SK-MEL-5 (cell line): ENCODE data around the gene C2orf76. TPM values are rescaled to one million over a fixed set of nuclear protein-coding genes. Genes with fewer than 3 reads are reported as not detected.
"Not testable (repeated sequence)": the region's sequence is repeated elsewhere in the genome, so short reads cannot be mapped to it uniquely, and the experiment has no call there.

Source experiments
- DNase-seq: peaks from one replicate; pipeline ENCODE4 v3.0.0-alpha.2; 2016; ENCODE audit warnings: low read depth, low spot score
- in situ Hi-C: cut with HindIII; loops from 2 replicates; pipeline ENCODE4 v1.10.0; 2016; ENCODE audit warnings: low sequenced_read_pairs, high pct_unique_total_duplicates, low pct_unique_long_range_greater_than_20kb
- polyA plus RNA-seq, 2 experiments: library from polyadenylated mRNA; depleted of rRNA; stranded (reverse); fragments of >200 nt; gene quantifications; 2 replicates each; pipeline ENCODE4 v1.2.3, GENCODE V29; 2015
- total RNA-seq: library from RNA; depleted of rRNA; stranded (reverse); fragments of >200 nt; shearing (Covaris generic); gene quantifications from 2 replicates; pipeline ENCODE4 v1.2.3, GENCODE V29; 2014; rRNA removed

Gene C2orf76
- total RNA-seq, result 23.6 and 23.8 TPM in 2 replicates
- 7.8 and 9.0 TPM in 2 replicates for polyA plus RNA-seq (2015; cell fraction: cytosol; rRNA removed)
- polyA plus RNA-seq (2015; cell fraction: nucleus; rRNA removed), result 1.9 and 9.6 TPM in 2 replicates

- peak; percentile 92 for DNase-seq
- in situ Hi-C loops, result no loop called here
Measured at GRCh38 chr2:119366649-119367471, at the start of gene C2orf76, which contains the start of gene DBI. TSS of gene C2orf76 (minus strand) at chr2:119366834. CDS start at chr2:119339959, 26,875 bp downstream. TSS of gene DBI (plus strand) at chr2:119366977. CDS start at chr2:119367052, 75 bp downstream.

DNA sequence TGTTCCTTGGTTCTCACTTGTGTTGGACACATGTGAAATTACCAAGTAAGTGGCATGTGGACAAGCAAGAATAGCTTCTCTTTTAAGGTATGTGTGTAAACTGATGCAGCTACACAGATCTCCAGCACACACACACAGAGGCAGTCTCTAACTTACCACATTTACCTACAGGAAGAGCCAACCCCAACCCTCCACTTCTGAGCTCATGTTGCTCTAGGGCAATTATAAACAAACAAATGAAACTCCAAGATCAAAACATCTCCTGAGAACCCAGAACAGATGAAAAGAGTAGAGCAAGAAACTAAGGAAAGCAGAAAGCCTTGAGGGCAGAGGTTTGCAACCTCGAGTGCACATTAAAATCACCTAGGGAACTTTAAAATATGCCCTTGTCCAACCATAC lies 49.0 kb upstream of the C2orf76 start:
- DNase-seq, result no peak
- in situ Hi-C loops, result no loop called here

- in situ Hi-C loops, result no loop called here
- no peak for DNase-seq
Measured at GRCh38 chr2:119414894-119415293, 48.3 kb upstream of the C2orf76 start.

DNA sequence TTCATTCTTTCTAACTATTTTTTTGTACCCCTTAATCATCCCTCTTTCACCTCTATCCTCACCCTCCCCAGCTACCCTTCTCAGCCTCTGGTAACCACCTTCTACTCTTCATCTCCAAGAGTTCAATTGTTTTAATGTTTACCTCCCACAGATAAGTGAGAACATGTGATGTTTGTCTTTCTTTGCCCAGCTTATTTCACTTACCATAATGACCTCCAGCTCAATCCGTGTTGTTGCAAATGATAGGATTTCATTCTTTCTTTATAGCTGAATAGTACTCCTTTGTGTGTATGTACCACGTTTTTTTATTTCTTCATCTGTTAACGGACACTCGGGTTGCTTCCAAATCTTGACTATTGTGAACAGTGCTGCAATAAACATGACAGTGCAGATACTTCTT lies 42.9 kb upstream of the C2orf76 start:
- peak; percentile 22 for DNase-seq
- in situ Hi-C loops, result no loop called here

- no peak for DNase-seq
- in situ Hi-C loops, result no loop called here
Measured at GRCh38 chr2:119408221-119408619, 41.6 kb upstream of the C2orf76 start.

DNA sequence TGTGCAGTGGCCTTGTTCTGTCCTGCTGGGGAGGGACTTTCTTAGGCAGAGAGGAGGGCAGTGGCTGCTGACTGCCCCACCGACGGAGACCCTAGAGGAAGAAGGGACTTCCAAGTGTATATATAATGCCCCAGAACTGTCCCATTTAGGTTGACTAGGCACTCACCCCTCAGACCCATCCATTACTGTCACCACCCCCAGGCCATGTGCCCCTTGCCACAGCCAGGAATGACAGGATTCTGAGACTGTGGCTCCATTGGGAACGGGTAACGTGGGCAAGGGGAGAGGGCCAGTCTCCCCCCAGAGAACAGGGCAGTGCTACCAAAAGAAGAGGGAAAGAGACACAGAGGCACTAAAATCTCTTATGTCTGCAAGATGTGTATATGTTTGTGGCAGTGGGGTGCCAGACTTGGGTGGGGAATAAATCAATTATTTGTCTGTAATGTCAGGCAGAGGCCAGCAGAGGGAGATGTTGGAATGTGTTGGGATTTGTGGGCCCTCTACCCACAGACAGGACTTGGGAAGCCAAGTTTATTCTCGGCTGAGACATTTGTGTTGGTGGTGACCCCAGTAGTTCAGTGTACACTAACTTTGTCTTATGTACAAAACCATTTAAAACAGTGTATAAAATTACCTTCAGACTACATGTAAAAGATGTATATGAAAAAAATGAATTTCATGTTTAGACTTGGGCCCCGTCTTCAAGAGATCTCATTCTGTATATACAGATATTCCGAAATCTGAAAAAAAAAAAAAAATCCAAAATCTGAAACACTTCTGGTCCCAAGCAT lies 41.0 kb upstream of the C2orf76 start:
- in situ Hi-C loops, result no loop called here
- DNase-seq, result peak; percentile 67

DNA sequence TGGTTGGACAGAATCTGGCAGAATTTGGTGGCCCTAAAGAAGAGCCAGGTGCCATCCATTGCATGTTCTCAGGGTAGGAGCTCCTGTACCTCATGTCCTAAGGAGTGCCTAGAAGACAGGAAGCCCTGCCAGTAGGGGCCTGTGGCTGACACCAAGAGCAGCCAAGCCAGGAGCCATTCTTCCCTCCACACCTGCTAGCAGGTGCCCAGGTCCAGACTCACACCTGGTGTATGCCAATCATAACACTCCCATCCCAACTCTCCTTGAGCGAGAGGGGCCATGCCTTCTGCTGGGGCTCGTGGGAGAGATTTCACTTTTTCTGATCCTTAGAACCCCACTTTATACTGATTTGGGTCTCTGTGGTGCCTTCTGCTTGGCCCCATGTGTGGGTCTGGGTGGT lies 38.5 kb upstream of the C2orf76 start:
- in situ Hi-C loops, result no loop called here

GRCh38 chr2:119403618-119404017 lies 37.0 kb upstream of the C2orf76 start:
- DNase-seq, in situ Hi-C loops: not testable (repeated sequence)

More for the DNA sequence above, 38.5 kb upstream of the C2orf76 start:
- no peak for DNase-seq

DNA sequence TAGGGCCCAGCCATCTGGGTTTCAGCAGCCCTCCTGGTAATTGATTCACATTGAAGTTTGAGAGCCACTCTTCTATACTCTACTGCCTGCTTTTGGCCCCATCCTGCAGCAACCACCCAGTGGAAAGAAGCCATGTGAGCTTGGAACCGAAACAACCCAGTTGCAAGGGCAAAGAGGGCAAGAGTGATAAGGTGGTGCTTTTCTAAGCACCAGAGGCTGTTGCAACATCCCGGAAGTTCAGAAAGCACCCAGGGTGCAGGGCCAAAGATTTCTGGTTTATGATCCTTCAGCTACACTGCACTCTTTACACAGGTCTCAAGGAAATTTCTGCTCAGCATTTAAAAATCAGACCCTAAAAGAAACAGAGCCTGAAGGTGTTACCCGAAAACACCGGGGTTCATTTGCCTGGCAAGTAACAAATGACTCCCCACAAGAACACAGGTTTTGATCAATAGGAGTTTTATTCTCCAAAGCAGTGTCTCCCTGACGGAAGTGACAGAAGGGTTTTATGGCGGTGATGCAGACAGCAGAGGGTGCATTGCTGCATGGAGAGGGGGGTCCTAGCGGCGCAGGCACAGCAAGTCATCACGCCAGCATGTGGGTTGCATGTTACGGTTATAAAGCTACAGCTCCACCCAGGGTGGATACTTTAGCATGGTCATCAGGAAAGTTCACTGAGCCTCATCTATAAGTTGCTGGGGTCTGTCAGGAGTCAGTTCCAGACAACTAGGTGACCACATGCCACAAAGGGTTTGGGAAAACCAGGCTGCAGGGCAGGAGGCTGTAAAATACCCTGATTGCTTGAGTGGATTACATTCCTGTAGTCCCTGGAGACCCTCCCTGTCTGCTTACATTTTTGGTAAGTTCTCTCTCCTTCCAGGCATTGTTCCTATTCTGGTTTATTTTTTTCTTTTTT lies 36.3 kb upstream of the C2orf76 start:
- in situ Hi-C loops, result no loop called here
- no peak for DNase-seq

DNA sequence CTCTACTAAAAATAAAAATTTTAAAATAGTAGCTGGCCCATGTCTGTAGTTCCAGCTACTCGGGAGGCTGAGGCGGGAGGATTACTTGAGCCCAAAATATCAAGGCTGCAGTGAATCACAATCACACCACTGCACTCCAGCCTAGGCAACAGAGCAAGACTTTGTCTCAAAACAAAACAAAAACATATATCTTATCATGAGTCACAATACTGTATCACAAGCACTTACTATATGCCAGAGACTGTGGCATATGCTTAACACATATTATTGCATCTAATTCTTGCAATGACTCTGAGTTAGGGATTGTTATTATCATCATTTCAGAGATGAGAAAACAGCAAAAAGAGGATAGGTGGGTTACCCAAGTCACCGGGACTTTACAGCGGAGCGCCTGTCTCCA lies 35.5 kb upstream of the C2orf76 start:
- DNase-seq, result no peak
- in situ Hi-C loops, result no loop called here

DNA sequence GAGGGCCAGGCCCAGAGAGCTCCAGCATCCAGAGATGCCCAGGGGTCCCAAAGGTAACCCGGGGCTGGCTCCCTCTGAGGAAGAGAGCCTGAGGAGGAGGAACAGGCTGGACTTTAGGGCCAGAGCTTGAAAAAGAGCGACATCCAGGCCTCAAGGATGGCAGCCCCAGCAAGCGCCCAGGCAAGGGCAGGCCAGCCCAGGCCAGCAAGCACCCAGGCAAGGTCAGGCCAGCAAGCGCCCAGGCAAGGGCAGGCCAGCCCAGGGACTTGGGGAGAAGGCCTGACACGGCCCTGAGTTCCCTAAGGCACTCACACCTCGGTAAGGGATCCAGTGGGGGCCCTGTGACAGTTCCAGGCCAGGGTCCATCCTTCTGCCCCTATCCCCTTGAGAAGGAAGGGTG lies 30.6 kb upstream of the C2orf76 start:
- in situ Hi-C loops, result no loop called here
- no peak for DNase-seq

DNA sequence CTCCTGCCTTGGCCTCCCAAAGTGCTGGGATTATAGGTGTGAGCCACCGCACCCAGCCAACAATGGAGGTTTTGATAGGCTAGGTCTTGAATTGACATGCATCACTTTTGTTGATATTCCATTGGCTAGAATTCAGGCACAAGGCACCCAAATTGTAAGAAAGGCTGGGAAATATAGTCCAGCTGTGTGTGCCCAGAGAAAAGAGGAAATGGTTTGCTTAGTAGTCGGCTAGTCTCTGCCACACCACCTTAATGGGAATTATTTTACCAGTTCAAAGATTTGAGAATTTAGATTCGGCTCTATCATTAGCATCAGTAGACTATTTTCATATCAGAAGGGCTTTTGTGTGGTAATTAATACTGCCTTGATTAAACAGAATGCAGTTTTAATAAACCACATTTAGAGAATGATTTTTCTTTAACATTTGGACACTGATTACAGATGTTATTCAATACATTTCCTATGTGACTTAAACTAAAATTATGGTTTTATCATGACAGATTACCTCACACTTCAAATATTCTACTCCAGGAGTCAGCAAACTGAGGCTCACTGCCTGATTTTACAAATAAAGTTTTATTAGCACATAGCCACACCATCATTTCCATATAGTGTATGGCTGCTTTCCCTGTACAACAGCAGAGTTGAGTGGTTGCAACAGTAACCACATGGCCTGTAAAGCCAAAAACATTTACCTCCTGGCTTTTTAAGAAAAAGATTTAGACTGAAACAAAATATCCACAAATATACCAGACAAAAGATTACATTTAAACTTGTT lies 27.5 kb upstream of the C2orf76 start:
- DNase-seq, result no peak
- in situ Hi-C loops, result no loop called here

- in situ Hi-C loops, result no loop called here
- no peak for DNase-seq
Measured at GRCh38 chr2:119389615-119390306, 23.1 kb upstream of the C2orf76 start.

DNA sequence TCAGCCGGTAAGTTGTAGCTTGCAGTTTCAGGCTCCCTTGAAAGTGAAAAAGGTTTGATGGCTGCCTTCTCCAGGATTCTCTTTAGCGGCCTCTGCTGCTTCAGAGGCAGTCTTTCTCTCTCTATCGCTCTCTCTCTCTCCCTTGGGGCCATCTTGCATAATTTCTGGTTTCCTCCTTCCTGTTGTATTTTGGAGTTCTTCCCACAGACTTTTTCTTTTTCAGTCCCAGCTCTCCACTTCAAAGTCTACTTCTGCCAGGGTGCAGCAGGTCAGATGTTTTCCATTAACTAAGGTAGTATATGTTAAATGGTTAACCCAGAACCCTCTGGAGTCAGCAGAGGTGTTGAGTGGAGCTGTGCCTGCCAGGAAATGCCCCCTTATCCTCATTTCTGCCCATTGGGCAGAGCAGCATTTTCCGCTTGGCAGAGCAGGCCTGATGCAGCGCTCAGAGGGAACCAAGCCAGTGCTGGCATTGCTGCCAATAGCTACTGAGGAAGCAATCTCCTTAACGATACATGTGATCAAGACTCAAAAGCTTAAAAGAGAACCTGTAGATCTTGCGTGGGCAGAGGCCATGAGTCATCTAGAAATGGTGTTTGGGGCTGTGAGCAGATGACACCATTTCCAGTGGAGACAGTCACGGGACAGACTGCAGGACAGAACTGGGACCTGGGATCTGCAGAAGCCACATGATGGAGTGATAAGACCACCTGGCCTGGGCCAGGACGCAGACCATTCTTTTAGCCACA lies 20.9 kb upstream of the C2orf76 start:
- DNase-seq, result peak; percentile 84
- in situ Hi-C loops, result no loop called here

DNA sequence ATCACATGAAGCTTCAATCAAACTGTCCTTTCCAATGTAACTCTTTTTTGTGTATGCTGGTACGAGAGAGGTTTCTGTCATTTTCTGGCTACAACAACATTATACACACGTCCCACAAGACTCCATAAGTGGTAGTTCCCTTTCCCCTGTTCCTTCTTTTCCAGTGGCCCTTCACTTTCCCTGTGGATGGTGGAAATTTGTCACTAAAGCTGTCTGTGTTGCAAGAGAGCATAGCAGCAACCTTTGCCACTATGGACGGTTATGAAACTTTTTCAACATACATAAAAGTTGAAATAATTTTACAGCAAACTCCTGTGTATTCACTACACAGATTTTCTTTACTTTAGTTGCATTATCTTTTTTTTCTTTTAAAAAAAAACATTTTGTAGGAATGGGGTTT lies 18.8 kb upstream of the C2orf76 start:
- DNase-seq, result no peak
- in situ Hi-C loops, result no loop called here

DNA sequence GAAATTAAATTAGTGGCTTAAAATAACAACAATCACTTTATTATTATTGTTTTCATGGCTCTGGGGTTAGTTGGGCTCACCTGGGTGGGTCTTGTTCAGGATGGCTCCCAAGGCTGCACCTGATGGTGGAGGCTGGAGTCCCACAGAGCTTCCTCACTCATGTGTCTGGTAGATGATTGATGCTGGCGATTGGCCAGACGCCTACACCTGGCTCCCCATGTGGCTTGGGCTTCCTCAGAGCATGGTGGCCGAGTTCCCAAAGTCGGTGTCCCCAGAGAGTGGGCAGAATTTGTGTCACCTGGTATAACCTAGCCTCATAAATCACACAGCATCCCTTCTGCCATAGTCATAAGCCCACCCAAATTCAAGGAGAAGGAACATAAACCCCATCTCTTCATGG lies 18.3 kb upstream of the C2orf76 start:
- DNase-seq, result no peak
- in situ Hi-C loops, result no loop called here
